Hepatocyte (in vitro differentiated cells): ENCODE measurements around the gene DUSP2.

ENCODE experiments used
- CTCF ChIP-seq: fragments of 200-600 bp; sonication (generic); IDR thresholded peaks from 2 replicates; pipeline ENCODE4 v1.5.1; 2016; ENCODE audit warnings: antibody characterized with exemption, mild to moderate bottlenecking; ENCODE audit not compliant: poor library complexity
- EZH2 ChIP-seq: fragments of 200-600 bp; sonication (generic); IDR thresholded peaks from 2 replicates; pipeline ENCODE4 v1.6.1; 2016; ENCODE audit warnings: antibody characterized with exemption, mild to moderate bottlenecking, borderline replicate concordance
- EZH2phosphoT487 ChIP-seq: fragments of 200-600 bp; sonication (generic); IDR thresholded peaks from one replicate; pipeline ENCODE4 v1.6.1; 2018; ENCODE audit warnings: antibody characterized with exemption, mild to moderate bottlenecking, low read depth, moderate library complexity; ENCODE audit not compliant: unreplicated experiment, severe bottlenecking

GRCh38 chr2:96134421-96134820, 10.8 kb downstream of the DUSP2 start:
- TF ChIP-seq CTCF (no peak), EZH2 (no peak), EZH2phosphoT487 (no peak)
